IPS-18a (cell line): Measurements from ENCODE around the gene XCL1.

Source experiments
- H3K27ac ChIP-seq: one replicate; pipeline ENCODE4 v1.5.1; 2013; ENCODE audit warnings: low read length
- H3K27me3 ChIP-seq: one replicate; pipeline ENCODE4 v1.6.1; 2013; ENCODE audit warnings: mild to moderate bottlenecking, low read length; ENCODE audit not compliant: control insufficient read depth, insufficient read depth
- H3K36me3 ChIP-seq: one replicate; pipeline ENCODE4 v1.6.1; 2013; ENCODE audit warnings: low read depth, low read length; ENCODE audit not compliant: control insufficient read depth
- H3K4me1 ChIP-seq: one replicate; pipeline ENCODE4 v1.6.1; 2013; ENCODE audit warnings: low read depth, low read length; ENCODE audit not compliant: control insufficient read depth
- H3K4me3 ChIP-seq: one replicate; pipeline ENCODE4 v1.5.1; 2013; ENCODE audit warnings: low read length
- H3K9ac ChIP-seq: one replicate; pipeline ENCODE4 v1.6.1; 2013; ENCODE audit warnings: mild to moderate bottlenecking, low read length, moderate library complexity
- H3K9me3 ChIP-seq: one replicate; pipeline ENCODE4 v1.6.1; 2013; ENCODE audit warnings: low read depth, low read length; ENCODE audit not compliant: control insufficient read depth

The XCL1 gene

DNA sequence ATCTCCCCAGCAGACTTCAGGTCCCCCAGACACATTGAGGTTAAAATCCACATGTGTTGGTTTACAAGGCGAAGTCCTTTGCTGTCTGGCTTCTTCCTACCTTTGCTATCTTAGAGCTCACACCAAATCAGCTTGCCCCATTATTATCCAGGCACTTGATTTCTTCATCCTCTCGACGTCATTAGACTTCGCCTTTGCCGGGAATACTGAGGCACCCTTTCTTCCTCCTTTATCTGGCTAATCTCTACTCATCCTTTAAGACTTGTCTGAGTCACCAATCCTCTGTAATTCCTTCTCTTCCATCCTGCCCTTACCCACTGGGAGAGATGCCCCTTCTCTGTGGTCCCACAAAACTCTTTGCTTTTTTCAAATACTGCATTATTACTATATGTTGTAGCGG is 23.4 kb upstream of the XCL1 start:
- H3K4me1 ChIP-seq, result peaks cover 5% of the 10 kb centered on the region
- H3K9me3 ChIP-seq, result no peaks in the 10 kb centered on the region
- no peak overlapping the region for H3K9ac ChIP-seq
- no peak overlapping the region for H3K4me3 ChIP-seq
- H3K36me3 ChIP-seq, result no peaks in the 10 kb centered on the region
- H3K27ac ChIP-seq, result no peak overlapping the region
- no peaks in the 10 kb centered on the region for H3K27me3 ChIP-seq

- H3K9ac ChIP-seq, result no peak overlapping the region
- no peak overlapping the region for H3K4me3 ChIP-seq
- H3K27ac ChIP-seq, result no peak overlapping the region
- peaks cover 5% of the 10 kb centered on the region for H3K4me1 ChIP-seq
- H3K27me3 ChIP-seq, result no peaks in the 10 kb centered on the region
- H3K36me3 ChIP-seq, result no peaks in the 10 kb centered on the region
- H3K9me3 ChIP-seq, result no peaks in the 10 kb centered on the region
Observed at GRCh38 chr1:168553680-168554553, 22.5 kb upstream of the XCL1 start.

- no peak overlapping the region for H3K4me3 ChIP-seq
- H3K27me3 ChIP-seq, result no peaks in the 10 kb centered on the region
- no peak overlapping the region for H3K27ac ChIP-seq
- peaks cover 5% of the 10 kb centered on the region for H3K4me1 ChIP-seq
- no peaks in the 10 kb centered on the region for H3K36me3 ChIP-seq
- H3K9me3 ChIP-seq, result no peaks in the 10 kb centered on the region
- H3K9ac ChIP-seq, result no peak overlapping the region
Observed at GRCh38 chr1:168554603-168555483, 21.6 kb upstream of the XCL1 start.

DNA sequence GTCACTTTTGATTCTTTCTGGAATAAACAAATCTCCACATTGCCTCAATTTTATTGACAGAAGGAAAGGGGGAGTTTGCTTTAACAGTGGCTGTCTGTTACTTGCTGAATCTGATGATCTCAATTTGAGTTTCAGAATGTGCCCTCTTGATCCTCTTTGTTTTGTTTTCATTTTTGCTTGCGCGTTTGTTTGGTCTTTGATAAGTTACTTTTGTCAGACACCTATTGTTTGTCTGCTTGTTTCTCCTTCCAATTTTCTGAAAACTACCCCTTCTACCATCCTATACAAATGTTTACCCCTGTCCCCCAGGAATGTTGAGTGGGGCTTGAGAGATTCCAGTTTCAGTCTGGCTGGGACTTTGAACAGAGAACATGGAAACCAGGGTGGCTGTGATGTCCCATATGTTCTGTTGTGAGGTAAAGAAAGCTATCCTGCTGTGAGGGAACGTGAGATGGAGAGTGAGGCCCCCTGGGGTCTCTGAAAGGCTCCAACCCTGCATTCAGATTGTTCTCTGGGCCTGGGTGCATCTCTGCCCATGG is 20.8 kb upstream of the XCL1 start:
- Histone ChIP-seq H3K36me3 (no peaks in the 10 kb centered on the region), H3K4me1 (peaks cover 5% of the 10 kb centered on the region)

DNA sequence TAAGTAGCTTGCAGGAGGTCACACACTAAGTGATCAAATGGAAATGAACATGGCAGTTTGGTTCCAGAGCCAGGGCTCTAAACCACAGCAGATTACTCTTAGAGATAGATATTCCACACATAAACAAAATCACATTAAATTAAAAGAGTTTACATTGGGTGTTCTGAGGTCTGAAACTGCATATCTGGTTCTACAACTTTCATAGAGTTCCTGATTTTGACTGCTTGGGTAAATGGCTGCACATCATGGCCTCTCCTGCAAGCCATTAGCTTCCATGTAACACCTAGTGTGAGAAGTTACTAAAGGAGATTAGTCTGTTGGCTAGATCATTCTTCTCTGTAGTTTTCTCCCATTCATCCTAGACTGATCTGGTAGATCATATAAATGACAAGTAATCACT is 19.8 kb upstream of the XCL1 start:
- Histone ChIP-seq H3K27me3 (no peaks in the 10 kb centered on the region), H3K27ac (no peak overlapping the region), H3K36me3 (no peaks in the 10 kb centered on the region), H3K4me1 (peaks cover 5% of the 10 kb centered on the region), H3K4me3 (no peak overlapping the region), H3K9me3 (no peaks in the 10 kb centered on the region), H3K9ac (no peak overlapping the region)

More for the DNA sequence above, 20.8 kb upstream of the XCL1 start:
- no peaks in the 10 kb centered on the region for H3K27me3 ChIP-seq
- H3K9me3 ChIP-seq, result no peaks in the 10 kb centered on the region
- H3K4me3 ChIP-seq, result no peak overlapping the region
- H3K27ac ChIP-seq, result no peak overlapping the region
- H3K9ac ChIP-seq, result no peak overlapping the region

DNA sequence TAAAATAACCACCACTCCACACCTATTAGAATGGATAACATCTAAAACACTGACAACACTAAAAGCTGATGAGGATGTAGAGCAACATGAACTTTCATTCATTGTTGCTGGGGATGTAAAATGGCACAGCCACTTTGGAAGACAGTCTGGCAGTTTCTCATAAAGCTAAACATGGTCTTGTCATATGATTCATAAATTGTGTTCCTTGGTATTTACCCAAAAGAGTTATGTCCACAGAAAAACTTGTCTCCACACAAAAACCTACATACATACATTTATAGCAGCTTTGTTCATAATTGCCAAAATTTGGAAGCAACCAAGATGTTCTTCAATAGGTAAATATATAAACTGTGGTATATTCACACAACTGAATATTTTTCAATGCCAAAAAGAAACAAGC is 16.0 kb upstream of the XCL1 start:
- Histone ChIP-seq H3K36me3 (no peaks in the 10 kb centered on the region), H3K27me3 (no peaks in the 10 kb centered on the region), H3K27ac (no peak overlapping the region), H3K9ac (no peak overlapping the region), H3K4me3 (no peak overlapping the region), H3K4me1 (peaks cover 5% of the 10 kb centered on the region), H3K9me3 (no peaks in the 10 kb centered on the region)

- Histone ChIP-seq H3K9me3 (no peaks in the 10 kb centered on the region), H3K4me1 (no peaks in the 10 kb centered on the region), H3K36me3 (no peaks in the 10 kb centered on the region), H3K27ac (no peak overlapping the region), H3K9ac (no peak overlapping the region), H3K4me3 (no peak overlapping the region), H3K27me3 (no peaks in the 10 kb centered on the region)
Observed at GRCh38 chr1:168561989-168562388, 14.4 kb upstream of the XCL1 start.

- Histone ChIP-seq H3K9me3 (no peaks in the 10 kb centered on the region), H3K4me3 (no peak overlapping the region), H3K36me3 (no peaks in the 10 kb centered on the region), H3K27ac (no peak overlapping the region), H3K4me1 (peaks cover 6% of the 10 kb centered on the region), H3K27me3 (no peaks in the 10 kb centered on the region), H3K9ac (no peak overlapping the region)
Observed at GRCh38 chr1:168565825-168566224, 10.6 kb upstream of the XCL1 start.

- Histone ChIP-seq H3K4me3 (no peak overlapping the region), H3K27me3 (no peaks in the 10 kb centered on the region), H3K9ac (no peak overlapping the region), H3K27ac (no peak overlapping the region), H3K4me1 (peaks cover 11% of the 10 kb centered on the region), H3K9me3 (no peaks in the 10 kb centered on the region), H3K36me3 (no peaks in the 10 kb centered on the region)
Observed at GRCh38 chr1:168567007-168567406, 9.4 kb upstream of the XCL1 start.

- no peak overlapping the region for H3K9ac ChIP-seq
- H3K4me3 ChIP-seq, result no peak overlapping the region
- H3K9me3 ChIP-seq, result no peaks in the 10 kb centered on the region
- peaks cover 16% of the 10 kb centered on the region for H3K4me1 ChIP-seq
- H3K27ac ChIP-seq, result no peak overlapping the region
- no peaks in the 10 kb centered on the region for H3K27me3 ChIP-seq
- no peaks in the 10 kb centered on the region for H3K36me3 ChIP-seq
Observed at GRCh38 chr1:168567568-168567967, 8.8 kb upstream of the XCL1 start.

- H3K9ac ChIP-seq, result no peak overlapping the region
- no peak overlapping the region for H3K4me3 ChIP-seq
- no peaks in the 10 kb centered on the region for H3K36me3 ChIP-seq
- H3K9me3 ChIP-seq, result no peaks in the 10 kb centered on the region
- no peaks in the 10 kb centered on the region for H3K27me3 ChIP-seq
- peaks cover 17% of the 10 kb centered on the region for H3K4me1 ChIP-seq
- H3K27ac ChIP-seq, result no peak overlapping the region
Observed at GRCh38 chr1:168568346-168568745, 8.1 kb upstream of the XCL1 start.
